NCI-H1092 treated with DMSO at 0.1 percent for 48 hours (cell line): ENCODE results near the gene VRTN.
"Not testable (repeated sequence)": the region's sequence is repeated elsewhere in the genome, so short reads cannot be mapped to it uniquely, and the experiment has no call there.

ENCODE experiments used
- DNase-seq: peaks from one replicate; lab custom pipeline; 2025; lab: John Stamatoyannopoulos, UW

The VRTN gene

GRCh38 chr14:74349757-74350156 lies 1.5 kb downstream of the VRTN start:
- no peak for DNase-seq

GRCh38 chr14:74350211-74350927 lies 2.1 kb downstream of the VRTN start:
- DNase-seq = no peak

GRCh38 chr14:74350928-74351323 lies 2.7 kb downstream of the VRTN start:
- no peak for DNase-seq

- DNase-seq = no peak
These were observed 8.8 kb downstream of the VRTN start for GRCh38 chr14:74356892-74357575.

- DNase-seq = no peak
These were observed 9.3 kb downstream of the VRTN start for GRCh38 chr14:74357585-74357984.

GRCh38 chr14:74358176-74358829 lies 10.0 kb downstream of the VRTN start:
- no peak for DNase-seq

GRCh38 chr14:74360163-74360562 lies 11.9 kb downstream of the VRTN start:
- no peak for DNase-seq

- DNase-seq = peak; percentile 53
These were observed 14.2 kb downstream of the VRTN start for GRCh38 chr14:74362361-74362915.

- DNase-seq = no peak
These were observed 16.1 kb downstream of the VRTN start for GRCh38 chr14:74364271-74364880.

- no peak for DNase-seq
These were observed 19.8 kb downstream of the VRTN start for GRCh38 chr14:74368026-74368425.

- DNase-seq = no peak
These were observed 20.2 kb downstream of the VRTN start for GRCh38 chr14:74368441-74368840.

GRCh38 chr14:74377976-74378690 lies 29.9 kb downstream of the VRTN start:
- DNase-seq = no peak

GRCh38 chr14:74380172-74380571 lies 31.9 kb downstream of the VRTN start:
- DNase-seq = no peak

- no peak for DNase-seq
These were observed 32.6 kb downstream of the VRTN start for GRCh38 chr14:74380845-74381244.

- DNase-seq = not testable (repeated sequence)
These were observed 33.3 kb downstream of the VRTN start for GRCh38 chr14:74381571-74381970.

- DNase-seq = no peak
These were observed 34.0 kb downstream of the VRTN start for GRCh38 chr14:74382231-74382630.

- DNase-seq = no peak
These were observed 41.7 kb downstream of the VRTN start for GRCh38 chr14:74389980-74390379.

- not testable (repeated sequence) for DNase-seq
These were observed 42.2 kb downstream of the VRTN start for GRCh38 chr14:74390505-74390904.

GRCh38 chr14:74391479-74391878 lies 43.2 kb downstream of the VRTN start:
- DNase-seq = no peak

GRCh38 chr14:74392616-74393570 lies 44.6 kb downstream of the VRTN start:
- no peak for DNase-seq

GRCh38 chr14:74394549-74394948 lies 46.3 kb downstream of the VRTN start:
- DNase-seq = no peak
